BE2C (cell line): ENCODE data around the gene WDPCP.

Source experiments
- DNase-seq: peaks from one replicate; pipeline ENCODE4 v3.0.0-alpha.2; 2020
- H3K27me3 ChIP-seq: fragments of 250-450 bp; sonication (Bioruptor Pico); 2 replicates; pipeline ENCODE4 v1.5.1; 2020; ENCODE audit warnings: mild to moderate bottlenecking
- H3K36me3 ChIP-seq: fragments of 250-450 bp; sonication (Bioruptor Pico); 2 replicates; pipeline ENCODE4 v1.5.1; 2020; ENCODE audit warnings: mild to moderate bottlenecking
- H3K4me1 ChIP-seq: fragments of 250-450 bp; sonication (Bioruptor Pico); 2 replicates; pipeline ENCODE4 v1.5.1; 2020
- H3K4me3 ChIP-seq: 2 replicates; pipeline ENCODE4 v1.5.1; 2011; ENCODE audit warnings: low read depth, low read length
- H3K9me3 ChIP-seq: fragments of 250-450 bp; sonication (Bioruptor Pico); 2 replicates; pipeline ENCODE4 v1.5.1; 2020
- TF ChIP-seq, protein P1 (sequence below): IDR thresholded peaks from 2 replicates; pipeline ENCODE4 v1.5.1; 2012; ENCODE audit warnings: mild to moderate bottlenecking, low read depth, low read length

The WDPCP gene

DNA sequence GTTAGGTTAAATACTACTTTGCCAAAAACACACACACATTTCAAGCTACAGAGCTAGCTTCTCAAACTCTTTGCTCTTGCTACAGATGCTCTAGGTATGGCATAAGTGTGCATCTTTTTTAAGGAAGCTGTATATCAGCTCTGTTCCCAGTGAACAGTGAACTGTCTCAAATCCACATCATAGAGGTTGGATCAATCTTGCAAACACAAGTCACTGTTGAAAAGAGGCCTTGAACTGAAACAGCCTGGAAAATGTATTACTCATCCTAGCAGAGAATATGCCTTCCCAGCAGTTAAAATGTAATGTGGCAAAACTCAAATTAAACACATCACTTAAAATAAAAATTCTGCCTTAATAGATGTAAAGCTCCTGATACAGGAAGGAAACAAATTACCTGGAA lies 151.8 kb downstream of the WDPCP start:
- DNase-seq: no peak
- no peaks in the 10 kb centered on the region for H3K9me3 ChIP-seq
- H3K4me3 ChIP-seq: no peak overlapping the region
- H3K4me1 ChIP-seq: no peaks in the 10 kb centered on the region
- TF ChIP-seq, protein P1, sequence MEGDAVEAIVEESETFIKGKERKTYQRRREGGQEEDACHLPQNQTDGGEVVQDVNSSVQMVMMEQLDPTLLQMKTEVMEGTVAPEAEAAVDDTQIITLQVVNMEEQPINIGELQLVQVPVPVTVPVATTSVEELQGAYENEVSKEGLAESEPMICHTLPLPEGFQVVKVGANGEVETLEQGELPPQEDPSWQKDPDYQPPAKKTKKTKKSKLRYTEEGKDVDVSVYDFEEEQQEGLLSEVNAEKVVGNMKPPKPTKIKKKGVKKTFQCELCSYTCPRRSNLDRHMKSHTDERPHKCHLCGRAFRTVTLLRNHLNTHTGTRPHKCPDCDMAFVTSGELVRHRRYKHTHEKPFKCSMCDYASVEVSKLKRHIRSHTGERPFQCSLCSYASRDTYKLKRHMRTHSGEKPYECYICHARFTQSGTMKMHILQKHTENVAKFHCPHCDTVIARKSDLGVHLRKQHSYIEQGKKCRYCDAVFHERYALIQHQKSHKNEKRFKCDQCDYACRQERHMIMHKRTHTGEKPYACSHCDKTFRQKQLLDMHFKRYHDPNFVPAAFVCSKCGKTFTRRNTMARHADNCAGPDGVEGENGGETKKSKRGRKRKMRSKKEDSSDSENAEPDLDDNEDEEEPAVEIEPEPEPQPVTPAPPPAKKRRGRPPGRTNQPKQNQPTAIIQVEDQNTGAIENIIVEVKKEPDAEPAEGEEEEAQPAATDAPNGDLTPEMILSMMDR: no peak
- no peaks in the 10 kb centered on the region for H3K36me3 ChIP-seq
- H3K27me3 ChIP-seq: no peaks in the 10 kb centered on the region

DNA sequence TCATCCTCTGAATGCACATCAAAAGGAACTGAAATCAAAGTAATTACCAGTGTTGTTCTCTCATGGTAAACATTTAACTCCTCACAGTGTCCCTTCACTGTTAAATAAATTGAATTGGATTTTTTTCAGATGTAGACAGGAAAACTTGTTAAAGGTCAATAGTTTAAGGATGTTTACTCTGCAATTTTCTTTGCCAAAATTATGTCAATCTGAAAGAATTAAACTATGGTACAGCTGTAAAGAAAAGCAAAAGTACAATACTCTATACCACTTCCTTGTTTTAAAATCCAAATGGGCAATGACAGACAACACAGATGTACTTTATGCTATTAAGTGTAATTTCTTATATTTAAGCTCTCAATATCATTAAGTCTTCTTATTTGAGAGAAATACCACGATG lies 153.2 kb downstream of the WDPCP start:
- Histone ChIP-seq H3K27me3 (no peaks in the 10 kb centered on the region), H3K4me1 (no peaks in the 10 kb centered on the region), H3K36me3 (no peaks in the 10 kb centered on the region), H3K9me3 (no peaks in the 10 kb centered on the region), H3K4me3 (no peak overlapping the region)
- TF ChIP-seq, protein P1: no peak
- no peak for DNase-seq

DNA sequence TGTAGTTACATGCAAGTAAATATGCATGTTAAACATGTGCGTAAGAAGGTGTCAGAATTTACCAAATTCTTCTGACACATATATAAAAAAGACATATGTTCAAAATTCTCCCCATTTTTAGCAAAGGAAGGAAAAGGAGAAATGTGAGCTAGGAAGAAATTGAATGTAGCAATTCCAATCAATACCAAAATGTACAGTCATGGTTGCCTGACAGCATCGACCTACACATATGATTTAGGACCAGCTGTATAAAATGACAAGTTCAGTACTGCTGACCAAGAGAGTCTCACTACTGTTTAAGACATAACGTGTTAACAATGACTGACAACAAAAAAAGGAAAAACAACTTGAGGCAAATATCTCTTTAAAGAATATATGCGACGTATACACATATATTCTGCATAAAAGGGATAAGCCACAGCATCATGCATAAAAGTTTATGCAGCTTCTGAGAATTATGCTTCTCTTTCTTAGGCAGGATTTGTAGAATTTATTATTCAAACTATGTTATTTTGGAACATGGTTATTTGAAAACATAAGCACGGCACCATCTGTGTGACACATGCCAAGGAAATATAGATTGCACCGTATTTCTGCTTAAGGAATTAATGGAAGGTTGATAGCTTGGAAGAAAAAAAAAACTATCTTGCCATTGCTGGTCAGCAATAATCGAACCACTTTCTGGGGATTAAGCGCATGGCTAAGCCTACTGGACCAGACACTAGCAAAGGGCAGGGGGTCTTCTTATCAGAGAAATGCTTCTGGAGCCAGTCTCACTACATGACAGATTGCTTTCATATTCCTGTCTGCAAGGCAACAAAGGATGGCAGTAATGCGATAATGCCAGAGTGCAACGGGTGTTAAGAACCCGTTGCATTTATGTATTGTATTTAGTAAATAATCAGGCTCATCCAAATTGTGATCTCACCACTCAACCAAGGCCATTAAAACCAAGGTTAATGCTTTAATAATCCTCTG lies 154.0 kb downstream of the WDPCP start:
- no peaks in the 10 kb centered on the region for H3K36me3 ChIP-seq
- no peak overlapping the region for H3K4me3 ChIP-seq
- DNase-seq: no peak
- TF ChIP-seq, protein P1: no peak
- no peaks in the 10 kb centered on the region for H3K9me3 ChIP-seq
- no peaks in the 10 kb centered on the region for H3K27me3 ChIP-seq
- no peaks in the 10 kb centered on the region for H3K4me1 ChIP-seq

DNA sequence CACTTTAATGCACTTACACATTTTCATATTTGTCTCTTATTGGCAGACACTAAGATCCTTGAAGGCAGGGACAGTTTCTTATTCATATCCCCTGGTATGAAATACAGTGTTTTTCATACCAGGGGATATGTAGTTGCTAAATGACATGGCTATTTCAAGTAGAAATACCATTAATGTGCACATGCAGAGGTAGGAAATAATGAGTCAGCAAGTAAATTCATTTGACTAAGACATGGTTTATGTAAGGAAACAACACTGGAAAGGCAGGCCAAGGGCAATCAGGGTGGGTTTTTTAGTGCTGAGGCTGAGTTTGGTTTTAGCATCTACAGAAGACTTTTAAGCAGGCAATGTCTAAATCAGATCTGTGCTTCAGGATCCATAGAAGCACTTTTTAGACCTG lies 155.9 kb downstream of the WDPCP start:
- Histone ChIP-seq H3K27me3 (no peaks in the 10 kb centered on the region), H3K4me1 (no peaks in the 10 kb centered on the region), H3K9me3 (no peaks in the 10 kb centered on the region), H3K36me3 (no peaks in the 10 kb centered on the region), H3K4me3 (no peak overlapping the region)
- TF ChIP-seq, protein P1: no peak
- DNase-seq: no peak

DNA sequence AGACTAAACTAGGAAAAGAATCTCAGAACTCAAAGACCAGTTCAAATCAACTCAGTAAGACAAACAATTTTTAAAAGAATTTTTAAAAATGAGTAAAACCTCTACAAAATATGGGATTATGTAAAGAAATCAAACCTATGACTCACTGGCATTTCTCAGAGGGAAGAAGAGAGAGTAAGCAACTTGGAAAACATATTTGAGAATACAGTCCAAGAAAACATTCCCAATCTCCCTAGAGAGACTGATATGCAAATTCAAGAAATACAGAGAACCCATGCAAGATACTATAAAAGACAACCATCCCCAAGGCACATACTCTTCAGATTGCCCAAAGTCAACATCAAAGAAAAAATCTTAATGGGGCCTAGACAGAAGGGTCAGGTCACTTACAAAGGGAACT lies 162.7 kb downstream of the WDPCP start:
- Histone ChIP-seq H3K4me3 (no peak overlapping the region), H3K4me1 (no peaks in the 10 kb centered on the region), H3K36me3 (no peaks in the 10 kb centered on the region), H3K9me3 (no peaks in the 10 kb centered on the region), H3K27me3 (no peaks in the 10 kb centered on the region)
- DNase-seq: no peak
- TF ChIP-seq, protein P1: no peak

DNA sequence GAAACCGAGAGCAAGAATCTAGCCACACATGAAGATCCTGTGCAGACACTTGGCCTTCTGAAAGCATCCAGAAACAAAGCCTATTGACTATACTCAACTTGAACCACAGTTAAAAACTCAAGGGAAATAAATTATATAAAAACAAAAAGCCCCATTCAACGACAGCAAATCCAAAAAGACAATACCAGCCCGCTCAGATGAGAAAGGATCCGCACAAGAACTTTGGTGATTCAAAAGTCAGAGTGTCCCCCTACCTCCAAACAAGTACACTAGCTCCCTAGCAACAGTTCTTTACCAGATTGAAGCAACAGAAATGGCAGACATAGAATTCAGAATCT lies 163.2 kb downstream of the WDPCP start:
- no peaks in the 10 kb centered on the region for H3K9me3 ChIP-seq
- TF ChIP-seq, protein P1: no peak; the same call in 1 of the 2 replicates
- no peak for DNase-seq

More for the DNA sequence above, 163.2 kb downstream of the WDPCP start:
- Histone ChIP-seq H3K4me3 (no peak overlapping the region), H3K36me3 (no peaks in the 10 kb centered on the region), H3K27me3 (no peaks in the 10 kb centered on the region), H3K4me1 (no peaks in the 10 kb centered on the region)
